Hematopoietic multipotent progenitor cell (in vitro differentiated cells): ENCODE measurements around the gene TIMM10. TPM values are rescaled to one million over a fixed set of nuclear protein-coding genes. Genes with fewer than 3 reads are reported as not detected.

Experiments used
- DNase-seq, 3 donors: peaks; one replicate each; pipeline ENCODE4 v3.0.0-alpha.2; 2011 to 2015; ENCODE audit warnings: low read depth in 2 of 3, low spot score in 2 of 3
- small RNA-seq: library from RNA; depleted of rRNA; stranded (forward); fragments of <200 nt; gene quantifications from one replicate; pipeline ENCODE3, GENCODE V24; 2012
- total RNA-seq: library from RNA; depleted of rRNA; stranded (reverse); fragments of >200 nt; gene quantifications from one replicate; pipeline ENCODE4 v1.2.3, GENCODE V29; 2012

The TIMM10 gene
- total RNA-seq, 1 donor = 29.4 TPM

DNA sequence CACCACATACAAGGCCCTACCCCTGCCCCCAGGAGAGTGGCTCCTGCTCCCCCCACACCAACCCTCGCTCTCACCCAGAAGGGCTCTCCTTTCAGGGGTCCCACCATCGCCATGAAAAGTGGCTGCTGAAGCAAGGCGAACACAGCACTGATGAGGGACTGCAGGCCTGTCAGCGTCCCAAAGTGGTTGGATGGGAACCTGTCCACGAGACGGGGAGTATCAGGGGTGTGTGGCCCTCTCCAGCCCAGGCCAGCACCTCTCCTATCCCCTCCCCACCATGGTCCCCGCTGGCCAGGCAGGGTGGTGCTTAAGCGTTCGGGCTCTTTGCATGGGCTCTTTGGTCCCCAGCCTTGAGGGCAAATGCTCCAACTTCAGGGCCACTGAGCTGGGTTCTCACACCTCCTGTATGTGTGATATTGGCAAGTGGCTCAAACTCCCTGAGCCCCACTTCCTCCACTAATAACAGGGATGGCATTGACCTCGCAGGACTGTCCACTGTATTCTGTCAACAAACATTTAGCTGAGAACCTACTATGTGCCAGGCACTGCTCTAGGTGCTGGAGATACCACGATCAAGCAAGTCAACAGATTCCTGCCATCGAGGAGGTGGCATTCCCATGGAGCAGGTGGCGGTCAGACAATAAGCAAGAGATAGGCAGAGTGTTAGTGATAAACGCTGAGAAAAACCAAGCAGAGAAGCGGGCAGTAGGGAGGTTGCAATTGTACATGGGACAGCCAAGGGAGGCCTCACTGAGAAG is 43.4 kb downstream of the TIMM10 start:
- no peak for DNase-seq

DNA sequence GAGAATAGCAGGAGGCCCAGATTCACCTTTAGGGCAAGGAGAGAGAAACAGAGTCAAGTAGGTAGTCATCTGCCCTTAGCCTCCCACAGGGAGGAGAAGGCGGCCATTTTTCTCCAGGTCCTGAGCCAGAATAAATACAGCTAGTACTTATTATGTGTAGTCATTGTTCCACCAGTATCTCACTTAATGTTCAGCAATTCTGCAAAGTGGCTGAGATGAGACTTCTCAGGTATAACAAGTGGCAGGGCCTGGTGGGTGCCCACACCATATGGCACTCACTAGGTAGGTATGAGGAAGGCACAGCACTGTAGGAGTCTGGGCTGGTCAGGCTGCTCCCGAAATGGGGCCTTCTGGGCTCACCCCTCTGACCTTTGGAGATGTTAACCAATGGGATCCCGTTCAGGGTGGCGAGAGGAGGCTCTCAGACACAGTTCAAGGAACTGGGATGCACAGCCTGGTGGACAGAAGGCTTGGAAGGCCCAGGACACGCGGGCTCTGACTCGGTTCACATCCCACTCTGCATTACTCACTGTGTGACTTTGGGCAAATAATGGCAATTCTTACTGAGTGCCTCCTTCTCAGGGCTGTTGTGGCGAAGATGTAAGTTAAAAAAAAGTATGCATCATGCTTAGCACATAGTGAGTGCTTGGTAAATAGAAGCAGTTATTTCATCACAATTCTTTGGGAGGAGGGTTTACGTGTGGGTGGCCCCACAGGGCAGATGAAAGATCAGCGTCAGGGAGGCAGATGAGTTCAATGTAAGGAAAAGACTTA is 45.1 kb downstream of the TIMM10 start:
- no peak for DNase-seq

GRCh38 chr11:57484141-57484710 is 46.3 kb downstream of the TIMM10 start:
- DNase-seq = peak in 2 of 3 donors; percentile 53 to 75

DNA sequence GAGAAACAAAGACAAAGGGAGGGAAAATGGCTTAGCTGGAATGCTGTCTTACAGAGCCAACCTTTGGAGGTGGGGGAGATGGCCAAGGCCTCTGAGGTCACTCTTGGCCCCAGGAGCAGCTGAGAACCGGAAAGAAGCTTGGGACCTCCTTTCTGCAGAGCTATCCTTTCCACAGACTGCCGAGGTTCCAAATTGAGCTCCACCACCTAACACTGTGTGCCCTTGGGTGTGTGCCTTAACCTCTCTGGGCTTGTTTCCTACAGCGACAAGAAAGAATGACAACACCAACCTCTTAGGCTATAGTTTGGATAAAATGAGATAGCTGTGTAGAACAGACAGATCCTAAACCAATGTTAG is 47.0 kb downstream of the TIMM10 start:
- DNase-seq = no peak

- DNase-seq = peak in 2 of 3 donors; percentile 68 to 78
Observed at GRCh38 chr11:57482782-57483561, 47.6 kb downstream of the TIMM10 start.

DNA sequence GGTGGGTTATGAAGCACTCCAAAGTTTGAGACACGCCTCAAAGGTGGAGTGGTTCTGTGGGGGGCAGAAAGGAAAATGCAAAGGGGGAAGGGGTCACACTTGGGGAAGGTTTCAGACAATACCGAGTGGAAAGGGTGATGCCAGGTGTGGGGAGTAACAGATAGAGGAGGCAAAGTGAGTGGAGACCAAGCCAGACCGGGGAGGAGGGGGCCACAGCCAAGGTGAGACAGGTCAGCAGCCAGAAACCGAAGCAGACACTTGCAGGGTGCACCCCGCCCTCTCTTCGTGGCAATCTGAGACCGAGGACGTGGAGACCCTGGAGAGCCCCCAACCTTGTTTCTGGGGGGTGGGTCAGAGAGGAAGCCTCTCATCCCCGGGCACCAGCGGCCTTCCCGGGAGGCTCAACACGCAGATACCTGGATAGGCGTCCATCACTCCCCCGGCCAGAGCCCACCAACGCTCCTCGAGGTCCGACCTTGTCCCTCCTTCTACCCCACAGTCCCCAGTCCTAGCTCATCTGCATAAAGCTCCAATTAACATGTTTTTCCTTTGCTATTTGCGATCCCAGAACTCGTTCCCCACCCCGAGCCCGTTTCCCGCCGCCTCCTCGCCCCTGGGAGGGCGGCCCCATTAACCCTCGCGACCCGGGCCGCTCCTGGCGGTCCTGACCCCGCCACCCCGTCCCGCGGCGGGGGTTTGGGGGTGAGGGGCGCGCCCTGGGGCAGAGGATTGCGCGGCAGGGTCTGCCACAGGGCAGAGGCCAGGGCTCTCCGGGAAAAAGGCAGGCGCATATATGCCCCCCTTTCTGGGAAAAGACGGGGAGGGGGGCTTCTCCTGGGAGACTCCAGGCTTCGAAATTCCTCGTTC is 48.4 kb downstream of the TIMM10 start:
- no peak for DNase-seq

- DNase-seq = no peak
Observed at GRCh38 chr11:57481315-57481714, 49.2 kb downstream of the TIMM10 start.

- peak in 1 of 3 donors; percentile 74 for DNase-seq
Observed at GRCh38 chr11:57480409-57481137, 50.0 kb downstream of the TIMM10 start.

GRCh38 chr11:57479911-57480310 is 50.6 kb downstream of the TIMM10 start:
- no peak for DNase-seq

GRCh38 chr11:57479021-57479663 is 51.4 kb downstream of the TIMM10 start:
- DNase-seq = no peak

Small RNA genes lying within 50 kb of the gene (small RNA-seq; reads per million reads assigned to genes)
- not detected for gene RN7SL605P

Other genes with a start within 250 kb of the TIMM10 start
- 7.0 TPM for gene TNKS1BP1, start 205.8 kb downstream of the TIMM10 start, total RNA-seq
- gene SSRP1, start 194.9 kb downstream of the TIMM10 start, total RNA-seq = 89.9 TPM
- gene P2RX3, start 192.4 kb downstream of the TIMM10 start, total RNA-seq = not detected
- not detected for gene PRG3, start 149.6 kb downstream of the TIMM10 start, total RNA-seq
- gene PRG2, start 140.1 kb downstream of the TIMM10 start, total RNA-seq = 5.4 TPM
- gene SLC43A3, start 103.6 kb downstream of the TIMM10 start, total RNA-seq = 93.7 TPM
- 0.27 TPM for gene RTN4RL2, start 70.2 kb downstream of the TIMM10 start, total RNA-seq
- gene SLC43A1, start 15.1 kb downstream of the TIMM10 start, total RNA-seq = 81.6 TPM
- gene SMTNL1, start 6.8 kb upstream of the TIMM10 start, total RNA-seq = not detected
- gene UBE2L6, start 36.9 kb upstream of the TIMM10 start, total RNA-seq = 215 TPM
- 49.8 TPM for gene SERPING1, start 66.9 kb upstream of the TIMM10 start, total RNA-seq
- 3.5 TPM for gene YPEL4, start 119.2 kb upstream of the TIMM10 start, total RNA-seq
- 10.0 TPM for gene CLP1, start 127.0 kb upstream of the TIMM10 start, total RNA-seq
- gene ZDHHC5, start 137.4 kb upstream of the TIMM10 start, total RNA-seq = 20.2 TPM
- 21.5 TPM for gene MED19, start 181.5 kb upstream of the TIMM10 start, total RNA-seq
- gene TMX2, start 181.8 kb upstream of the TIMM10 start, total RNA-seq = 42.8 TPM
- gene SELENOH, start 210.7 kb upstream of the TIMM10 start, total RNA-seq = 96.7 TPM
- gene BTBD18, start 221.1 kb upstream of the TIMM10 start, total RNA-seq = not detected
- gene CTNND1, start 231.0 kb upstream of the TIMM10 start, total RNA-seq = 59.8 TPM